GM12878 (cell line): ENCODE data around the gene TMIGD3. TPM values are rescaled to one million over a fixed set of nuclear protein-coding genes. Genes with fewer than 3 reads are reported as not detected.
A peak's percentile ranks its signal among the peaks of the same experiment; 100 is the strongest.

Experiments used
- ATF7 ChIP-seq: fragments of 450-650 bp; IDR thresholded peaks from 2 replicates; pipeline ENCODE4 v1.6.1; 2016; ENCODE audit warnings: low read depth, mild to moderate bottlenecking
- BRCA1 ChIP-seq: IDR thresholded peaks from 2 replicates; pipeline ENCODE4 v1.6.1; 2011; ENCODE audit warnings: low read depth, low read length, improper control_type of control experiment
- CHD1 ChIP-seq: IDR thresholded peaks from 2 replicates; pipeline ENCODE4 v1.6.1; 2012; ENCODE audit warnings: low read depth, low read length, improper control_type of control experiment
- EGR1 ChIP-seq, 2 experiments: IDR thresholded peaks; 1 replicate in 1 of 2; 2 replicates in 1 of 2; pipeline ENCODE4 v1.6.1; 2011 to 2012; ENCODE audit warnings: low read depth in 2 of 2, low read length in 2 of 2, borderline replicate concordance in 1 of 2, mild to moderate bottlenecking in 1 of 2, moderate library complexity in 1 of 2
- ELK1 ChIP-seq: IDR thresholded peaks from 2 replicates; pipeline ENCODE4 v1.6.1; 2012; ENCODE audit warnings: low read depth, low read length, improper control_type of control experiment
- FOXK2 ChIP-seq: fragments of 450-650 bp; IDR thresholded peaks from 2 replicates; pipeline ENCODE4 v1.6.1; 2017; ENCODE audit warnings: mild to moderate bottlenecking, moderate library complexity
- HDAC6 ChIP-seq: fragments of 200-600 bp; sonication (generic); IDR thresholded peaks from one replicate; pipeline ENCODE4 v1.8.0; 2017; ENCODE audit warnings: antibody characterized with exemption; ENCODE audit not compliant: unreplicated experiment
- IKZF1 ChIP-seq: fragments of 450-650 bp; conservative IDR thresholded peaks from 2 replicates; pipeline ENCODE4 v1.6.1; 2017; ENCODE audit warnings: antibody characterized with exemption, mild to moderate bottlenecking
- IRF5 ChIP-seq: fragments of 450-650 bp; IDR thresholded peaks from 2 replicates; pipeline ENCODE4 v1.6.1; 2017; ENCODE audit warnings: borderline replicate concordance
- KDM1A ChIP-seq: fragments of 200-600 bp; sonication (generic); IDR thresholded peaks from 2 replicates; pipeline ENCODE4 v1.6.1; 2016; ENCODE audit warnings: borderline replicate concordance
- MAX ChIP-seq: IDR thresholded peaks from 2 replicates; pipeline ENCODE4 v1.6.1; 2012; ENCODE audit warnings: low read depth, low read length, improper control_type of control experiment
- MEF2B ChIP-seq: fragments of 450-650 bp; IDR thresholded peaks from 2 replicates; pipeline ENCODE4 v1.6.1; 2018; ENCODE audit warnings: mild to moderate bottlenecking, moderate library complexity; ENCODE audit not compliant: partially characterized antibody, poor library complexity, severe bottlenecking
- NFXL1 ChIP-seq: fragments of 450-650 bp; IDR thresholded peaks from 2 replicates; pipeline ENCODE4 v1.6.1; 2017; ENCODE audit warnings: antibody characterized with exemption, mild to moderate bottlenecking, borderline replicate concordance
- PAX5 ChIP-seq: IDR thresholded peaks from 2 replicates; pipeline ENCODE4 v1.6.1; 2011; ENCODE audit warnings: low read depth, low read length, borderline replicate concordance
- PML ChIP-seq: IDR thresholded peaks from 2 replicates; pipeline ENCODE4 v1.6.1; 2012; ENCODE audit warnings: low read length, inconsistent platforms
- RELB ChIP-seq: fragments of 450-650 bp; IDR thresholded peaks from 2 replicates; pipeline ENCODE4 v1.6.1; 2017; ENCODE audit warnings: low read depth, mild to moderate bottlenecking, moderate library complexity
- RUNX3 ChIP-seq: IDR thresholded peaks from 2 replicates; pipeline ENCODE4 v1.6.1; 2012; ENCODE audit warnings: low read length, inconsistent platforms
- SIX5 ChIP-seq: IDR thresholded peaks from 2 replicates; pipeline ENCODE4 v1.6.1; 2011; ENCODE audit warnings: mild to moderate bottlenecking, low read depth, low read length, moderate library complexity; ENCODE audit not compliant: severe bottlenecking
- TAF1 ChIP-seq: IDR thresholded peaks from 2 replicates; pipeline ENCODE4 v1.6.1; 2011; ENCODE audit warnings: mild to moderate bottlenecking, low read depth, low read length, borderline replicate concordance
- TCF7 ChIP-seq: IDR thresholded peaks from 2 replicates; pipeline ENCODE4 v1.6.1; 2014; ENCODE audit warnings: antibody characterized with exemption, borderline replicate concordance
- WRNIP1 ChIP-seq: IDR thresholded peaks from 2 replicates; pipeline ENCODE4 v1.6.1; 2011; ENCODE audit warnings: low read depth, low read length, improper control_type of control experiment, borderline replicate concordance
- polyA plus RNA-seq, 11 experiments: library from polyadenylated mRNA; depleted of rRNA in 4 of 11; unstranded in 6 of 11; stranded (reverse) in 5 of 11; fragments of >200 nt; fragmentation: Nextera tagmentation in 4 of 11; fragmentation: Illumina TruSeq in 1 of 11; extraction: Ambion mirVana in 4 of 11; extraction: Trizol in 1 of 11; gene quantifications; 1 replicate in 1 of 11; 2 replicates in 10 of 11; pipeline versions ENCODE4 v1.2.1 to v1.2.3, GENCODE V29; 2011 to 2016; ENCODE audit warnings: inconsistent platforms in 2 of 11, missing spikeins in 2 of 11, low read depth in 1 of 11
- total RNA-seq, 4 experiments: library from RNA; depleted of rRNA in 3 of 4; stranded (reverse); fragments of >200 nt in 3 of 4; fragmentation: Illumina TruSeq in 1 of 4; extraction: Trizol in 1 of 4; gene quantifications; 2 replicates each; pipeline versions ENCODE4 v1.2.1 to v1.2.3, GENCODE V29; 2013 to 2021
- TF ChIP-seq, protein P1 (sequence below): IDR thresholded peaks from 2 replicates; pipeline ENCODE4 v1.6.1; 2012; ENCODE audit warnings: low read length, inconsistent platforms
- TF ChIP-seq, protein P2 (sequence below): fragments of 450-650 bp; conservative IDR thresholded peaks from 2 replicates; pipeline ENCODE4 v1.6.1; 2017; ENCODE audit warnings: mild to moderate bottlenecking, moderate library complexity

Gene TMIGD3
- total and polyA plus RNA-seq, 10 of the 15 experiments (the other 5 are each of a cell fraction or from before 2014, with no cell fraction given), result 0.17 TPM; not detected in 9

- TF ChIP-seq, protein P1, sequence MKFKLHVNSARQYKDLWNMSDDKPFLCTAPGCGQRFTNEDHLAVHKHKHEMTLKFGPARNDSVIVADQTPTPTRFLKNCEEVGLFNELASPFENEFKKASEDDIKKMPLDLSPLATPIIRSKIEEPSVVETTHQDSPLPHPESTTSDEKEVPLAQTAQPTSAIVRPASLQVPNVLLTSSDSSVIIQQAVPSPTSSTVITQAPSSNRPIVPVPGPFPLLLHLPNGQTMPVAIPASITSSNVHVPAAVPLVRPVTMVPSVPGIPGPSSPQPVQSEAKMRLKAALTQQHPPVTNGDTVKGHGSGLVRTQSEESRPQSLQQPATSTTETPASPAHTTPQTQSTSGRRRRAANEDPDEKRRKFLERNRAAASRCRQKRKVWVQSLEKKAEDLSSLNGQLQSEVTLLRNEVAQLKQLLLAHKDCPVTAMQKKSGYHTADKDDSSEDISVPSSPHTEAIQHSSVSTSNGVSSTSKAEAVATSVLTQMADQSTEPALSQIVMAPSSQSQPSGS, result peak; percentile 56; the same call in 1 of the 2 replicates
- TF ChIP-seq RELB (peak; percentile 91), ATF7 (0 out of 2 replicates have a peak, but pooled peaks have one; percentile 14), WRNIP1 (no peak), EGR1 (IDR thresholded peaks at IDR 0.05; ENCODE audit: borderline replicate concordance in 1 of 2, low read depth in 2 of 2, low read length in 2 of 2) (no peak), RUNX3 (peak; percentile 86), MEF2B (peak; percentile 76), NFXL1 (no peak), FOXK2 (no peak), HDAC6 (no peak), PML (peak; percentile 69), TCF7 (no peak), BRCA1 (peak; percentile 88), PAX5 (no peak), CHD1 (no peak), SIX5 (peak; percentile 46), IKZF1 (no peak), IRF5 (peak; percentile 87), TAF1 (peak; percentile 86; the same call in 1 of the 2 replicates), KDM1A (no peak), MAX (peak; percentile 96), ELK1 (0 out of 2 replicates have a peak, but pooled peaks have one; percentile 30)
- TF ChIP-seq, protein P2, sequence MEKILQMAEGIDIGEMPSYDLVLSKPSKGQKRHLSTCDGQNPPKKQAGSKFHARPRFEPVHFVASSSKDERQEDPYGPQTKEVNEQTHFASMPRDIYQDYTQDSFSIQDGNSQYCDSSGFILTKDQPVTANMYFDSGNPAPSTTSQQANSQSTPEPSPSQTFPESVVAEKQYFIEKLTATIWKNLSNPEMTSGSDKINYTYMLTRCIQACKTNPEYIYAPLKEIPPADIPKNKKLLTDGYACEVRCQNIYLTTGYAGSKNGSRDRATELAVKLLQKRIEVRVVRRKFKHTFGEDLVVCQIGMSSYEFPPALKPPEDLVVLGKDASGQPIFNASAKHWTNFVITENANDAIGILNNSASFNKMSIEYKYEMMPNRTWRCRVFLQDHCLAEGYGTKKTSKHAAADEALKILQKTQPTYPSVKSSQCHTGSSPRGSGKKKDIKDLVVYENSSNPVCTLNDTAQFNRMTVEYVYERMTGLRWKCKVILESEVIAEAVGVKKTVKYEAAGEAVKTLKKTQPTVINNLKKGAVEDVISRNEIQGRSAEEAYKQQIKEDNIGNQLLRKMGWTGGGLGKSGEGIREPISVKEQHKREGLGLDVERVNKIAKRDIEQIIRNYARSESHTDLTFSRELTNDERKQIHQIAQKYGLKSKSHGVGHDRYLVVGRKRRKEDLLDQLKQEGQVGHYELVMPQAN, result peak; percentile 70
Observed at GRCh38 chr1:111448918-111449702, 54.3 kb downstream of the TMIGD3 start, which contains the start of the genes ATP5PB and WDR77 (continued).
